HCEC 1CT (cell line): ENCODE measurements around the gene ASS1.
"Not testable (repeated sequence)": the region's sequence is repeated elsewhere in the genome, so short reads cannot be mapped to it uniquely, and the experiment has no call there.

Experiments
- DNase-seq: peaks from one replicate; pipeline ENCODE4 v3.0.0-alpha.2; 2017

The ASS1 gene

DNA sequence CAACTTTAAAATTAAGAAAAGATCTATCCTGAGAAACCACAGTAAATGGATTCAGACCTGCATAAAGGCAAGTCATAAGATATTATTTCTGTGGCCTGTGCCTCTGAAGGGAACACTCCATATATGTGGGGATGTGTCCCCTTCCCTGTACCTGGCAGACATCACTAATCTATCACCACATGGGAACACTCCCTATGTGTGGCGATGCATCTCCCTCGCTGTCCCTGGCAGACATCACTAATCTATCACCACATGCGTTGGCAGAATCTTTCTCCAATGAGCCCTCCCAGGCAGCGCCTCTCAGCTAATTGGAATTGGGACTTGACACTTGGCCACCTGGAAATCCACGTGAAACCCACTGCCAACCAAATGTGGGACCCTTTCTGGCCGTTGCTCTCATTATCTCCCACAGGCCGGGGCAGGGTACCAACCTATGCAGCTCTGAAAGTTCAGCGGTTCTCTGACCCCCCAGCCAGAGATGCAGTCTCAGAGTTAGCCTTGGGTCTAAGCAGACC is 25.2 kb upstream of the ASS1 start:
- DNase-seq, result no peak

DNA sequence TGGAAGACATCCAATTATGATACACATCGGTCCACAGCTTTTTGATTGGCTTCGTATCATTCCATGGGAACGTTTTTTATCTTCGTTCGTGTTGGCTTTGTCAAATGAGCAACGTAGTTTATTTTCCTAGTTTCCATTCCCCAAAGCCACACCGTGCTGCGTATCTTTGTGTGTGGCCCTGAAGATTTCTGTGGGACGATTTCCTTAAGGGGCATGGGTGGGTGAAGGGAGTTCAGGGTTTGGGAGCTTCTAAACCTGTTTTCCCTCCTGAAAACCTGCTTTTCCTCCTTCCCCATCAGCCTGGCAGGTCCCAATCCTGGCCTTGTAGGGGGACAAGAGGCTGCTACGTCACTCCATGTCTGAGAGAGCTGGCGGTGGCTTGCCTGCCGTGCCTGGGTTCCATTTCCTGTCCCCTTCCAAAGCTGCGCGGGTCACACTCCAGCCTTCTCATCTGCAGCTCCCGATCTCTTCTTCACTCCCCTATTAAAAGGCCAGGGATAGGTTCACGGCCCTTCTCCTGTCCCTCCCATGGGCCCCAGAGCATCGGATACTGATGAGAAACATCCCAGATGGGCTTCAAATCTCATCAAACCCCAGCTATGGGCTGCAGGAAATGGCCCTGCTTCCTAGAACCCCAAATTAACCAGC is 23.5 kb upstream of the ASS1 start:
- no peak for DNase-seq

- DNase-seq, result peak; percentile 72
These were observed 22.9 kb upstream of the ASS1 start for GRCh38 chr9:130421802-130422276.

DNA sequence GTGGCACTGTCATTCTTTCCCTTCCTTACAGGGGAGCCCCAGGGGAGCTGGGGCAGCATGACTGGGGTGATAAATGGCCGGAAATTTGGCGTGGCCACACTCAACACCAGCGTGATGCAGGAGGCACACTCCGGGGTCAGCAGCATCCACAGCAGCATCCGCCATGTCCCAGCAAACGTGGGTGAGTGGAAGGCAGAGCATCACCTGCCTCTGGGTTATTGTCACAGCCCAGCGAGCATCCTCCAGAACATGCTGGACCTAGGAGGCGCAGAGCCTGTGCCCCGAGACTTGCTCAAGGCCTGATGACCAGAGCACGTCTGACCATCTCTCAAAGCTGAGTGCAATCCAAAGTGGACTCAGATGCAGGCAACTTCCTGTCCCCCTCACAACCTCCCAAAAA is 22.2 kb upstream of the ASS1 start:
- DNase-seq, result no peak

- DNase-seq, result no peak
These were observed 21.5 kb upstream of the ASS1 start for GRCh38 chr9:130423272-130423671.

DNA sequence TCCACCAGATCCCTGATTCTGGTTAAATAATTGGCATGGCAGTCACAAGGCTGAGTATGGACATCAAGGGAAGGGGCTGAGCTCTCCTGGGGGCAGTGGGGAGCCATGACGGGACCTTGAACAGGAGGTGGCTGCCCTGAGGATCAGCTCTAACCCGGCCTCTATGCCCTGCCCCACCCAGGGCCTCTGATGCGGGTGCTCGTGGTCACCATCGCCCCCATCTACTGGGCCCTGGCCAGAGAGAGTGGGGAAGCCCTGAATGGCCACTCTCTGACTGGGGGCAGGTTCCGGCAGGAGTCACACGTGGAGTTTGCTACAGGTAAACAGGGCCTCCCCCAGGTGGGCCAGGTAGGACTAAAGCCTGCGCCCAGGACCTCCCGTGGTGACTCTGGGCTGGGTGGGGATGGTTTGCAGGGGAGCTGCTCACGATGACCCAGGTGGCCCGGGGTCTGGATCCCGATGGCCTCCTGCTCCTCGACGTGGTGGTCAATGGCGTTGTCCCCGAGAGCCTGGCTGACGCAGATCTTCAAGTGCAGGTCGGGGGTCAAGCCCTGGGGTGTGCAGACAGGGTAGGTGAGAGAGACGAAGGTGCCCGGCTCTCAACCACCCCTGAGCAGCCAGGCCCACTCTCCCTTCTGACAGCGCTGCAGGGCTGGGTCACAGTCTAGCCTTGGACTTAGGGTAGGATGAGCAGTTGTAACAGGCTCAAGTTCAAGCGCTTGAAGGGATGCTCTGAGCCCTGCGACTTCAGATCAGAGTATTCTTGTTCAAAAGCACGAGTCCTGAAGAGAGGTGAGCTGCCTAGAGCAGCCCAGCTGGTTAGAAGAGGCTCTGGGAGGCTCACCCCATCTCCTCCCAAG is 19.9 kb upstream of the ASS1 start:
- no peak for DNase-seq

DNA sequence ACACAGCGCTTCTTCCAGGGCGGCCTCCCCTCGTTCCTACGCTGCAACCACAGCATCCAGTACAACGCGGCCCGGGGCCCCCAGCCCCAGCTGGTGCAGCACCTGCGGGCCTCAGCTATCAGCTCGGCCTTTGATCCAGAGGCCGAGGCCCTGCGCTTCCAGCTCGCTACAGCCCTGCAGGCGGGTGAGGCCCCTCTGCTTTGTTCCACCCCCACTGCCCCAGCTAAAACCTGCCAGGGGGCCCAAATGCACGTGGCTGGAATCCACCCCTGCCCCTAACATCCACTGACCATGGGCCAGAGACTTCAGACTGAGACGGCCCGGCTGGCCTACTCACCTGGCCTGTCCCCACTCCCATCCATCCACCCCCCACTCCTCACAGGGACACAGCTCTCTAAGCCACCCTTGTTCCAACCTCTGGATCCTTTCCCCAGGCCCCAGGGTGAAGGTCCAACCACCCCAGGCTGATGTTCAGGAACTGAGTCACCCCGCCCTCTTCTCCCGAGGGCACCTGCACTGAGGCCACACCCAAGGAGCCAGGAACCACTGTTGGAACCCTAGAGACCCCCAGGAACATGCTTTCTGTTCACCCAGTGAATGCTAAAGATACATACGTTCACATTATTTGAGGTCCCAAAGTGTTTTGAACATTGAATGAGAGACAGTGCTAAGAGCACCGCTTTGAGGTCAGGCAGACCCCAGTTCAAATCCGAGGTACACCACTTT is 18.9 kb upstream of the ASS1 start:
- no peak for DNase-seq

DNA sequence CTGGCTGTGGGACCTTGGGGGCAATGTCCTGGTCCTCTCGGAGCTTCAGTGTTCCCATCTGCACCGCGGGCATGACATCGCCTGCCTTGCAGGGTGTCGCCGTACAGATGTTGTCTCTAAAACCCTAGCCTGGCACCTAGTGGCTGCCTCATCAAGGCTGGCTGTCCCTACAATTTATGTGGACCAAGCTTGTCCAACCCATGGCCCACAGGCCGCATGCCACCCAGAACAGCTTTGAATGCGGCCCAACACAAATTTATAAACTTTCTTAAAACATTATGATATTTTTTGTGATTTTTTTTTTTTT is 18.3 kb upstream of the ASS1 start:
- no peak for DNase-seq

GRCh38 chr9:130426883-130427282 is 17.9 kb upstream of the ASS1 start:
- peak; percentile 7 for DNase-seq

DNA sequence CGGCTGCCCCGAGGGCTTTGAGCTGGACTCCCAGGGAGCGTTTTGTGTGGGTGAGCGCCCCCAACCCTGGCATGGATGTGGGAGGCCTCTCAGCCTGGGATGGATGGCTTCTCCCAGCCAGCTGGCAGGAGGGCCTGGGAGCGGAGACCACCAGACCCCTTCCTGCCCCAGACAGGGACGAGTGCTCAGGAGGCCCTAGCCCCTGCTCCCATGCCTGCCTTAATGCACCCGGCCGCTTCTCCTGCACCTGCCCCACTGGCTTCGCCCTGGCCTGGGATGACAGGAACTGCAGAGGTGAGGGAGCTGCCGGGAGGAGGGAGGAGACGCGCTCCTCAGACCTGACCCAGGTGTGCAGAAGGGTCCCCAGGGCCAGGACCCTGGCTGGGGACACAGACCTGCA is 17.4 kb upstream of the ASS1 start:
- DNase-seq, result no peak

- DNase-seq, result no peak
These were observed 16.6 kb upstream of the ASS1 start for GRCh38 chr9:130428086-130428665.

GRCh38 chr9:130429381-130429780 is 15.4 kb upstream of the ASS1 start:
- no peak for DNase-seq

DNA sequence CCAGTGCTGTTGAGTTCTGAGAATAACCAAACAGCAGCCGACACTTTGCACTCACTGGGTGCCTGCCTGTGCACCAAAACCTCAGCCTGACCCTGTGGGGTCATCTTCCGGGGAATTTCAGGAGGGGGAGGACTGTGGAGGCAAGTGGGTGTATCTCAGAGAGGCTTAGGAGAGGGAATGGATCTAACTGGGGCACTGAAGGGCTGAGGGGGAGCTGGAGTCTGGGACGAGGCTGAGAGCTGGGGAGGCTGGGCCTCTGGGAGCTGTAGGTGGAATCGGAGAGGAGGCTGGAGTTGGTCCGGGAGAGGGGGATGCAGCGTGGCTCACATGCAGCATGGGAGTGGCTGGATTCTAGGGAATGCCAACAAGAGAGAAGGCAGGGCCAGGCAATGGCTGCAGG is 14.9 kb upstream of the ASS1 start:
- no peak for DNase-seq

DNA sequence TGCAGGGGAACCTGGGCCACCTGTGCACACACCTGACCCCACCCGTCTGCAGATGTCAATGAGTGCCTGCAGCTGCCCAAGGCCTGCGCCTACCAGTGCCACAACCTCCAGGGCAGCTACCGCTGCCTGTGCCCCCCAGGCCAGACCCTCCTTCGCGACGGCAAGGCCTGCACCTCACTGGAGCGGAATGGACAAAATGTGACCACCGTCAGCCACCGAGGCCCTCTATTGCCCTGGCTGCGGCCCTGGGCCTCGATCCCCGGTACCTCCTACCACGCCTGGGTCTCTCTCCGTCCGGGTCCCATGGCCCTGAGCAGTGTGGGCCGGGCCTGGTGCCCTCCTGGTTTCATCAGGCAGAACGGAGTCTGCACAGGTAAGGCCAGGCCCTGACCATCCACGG is 14.5 kb upstream of the ASS1 start:
- DNase-seq, result no peak

GRCh38 chr9:130430734-130431535 is 13.8 kb upstream of the ASS1 start:
- no peak for DNase-seq

DNA sequence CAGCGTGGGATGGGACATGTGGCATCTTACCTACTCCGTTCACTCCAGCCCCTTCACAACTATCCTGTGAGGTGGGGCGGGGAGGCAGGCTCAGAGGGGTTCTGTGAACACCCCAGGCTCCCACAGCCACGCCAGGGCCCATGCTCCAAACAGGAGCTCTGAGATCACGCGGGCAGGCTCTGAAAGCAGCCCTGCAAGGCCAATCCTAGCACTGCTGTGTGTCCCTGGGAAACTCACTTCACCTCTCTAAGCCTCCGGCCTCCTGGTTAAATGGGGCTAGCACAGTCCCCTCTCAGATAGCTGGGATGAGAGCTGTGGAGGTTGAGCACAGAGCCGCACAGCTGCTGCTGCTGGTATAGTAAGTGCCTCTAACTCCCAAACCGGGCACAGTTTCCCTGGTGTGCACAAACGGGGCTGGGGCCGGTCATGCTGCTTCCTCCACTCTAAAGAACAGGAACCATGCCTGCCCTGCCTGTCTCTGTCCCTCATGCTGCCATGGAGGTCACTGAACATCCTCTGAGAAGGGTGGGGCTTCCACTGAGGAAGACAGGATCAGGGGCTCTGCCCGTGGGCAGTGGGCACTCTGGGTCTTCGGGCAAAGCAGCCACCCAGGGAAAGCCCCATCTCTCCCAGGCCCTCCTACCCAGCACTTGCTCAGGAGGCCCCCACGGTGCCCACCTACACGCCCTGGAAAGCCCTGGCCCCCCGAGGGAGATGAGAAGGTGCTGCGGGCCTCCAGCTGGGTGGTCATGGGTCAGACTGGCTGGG is 13.0 kb upstream of the ASS1 start:
- DNase-seq, result no peak

DNA sequence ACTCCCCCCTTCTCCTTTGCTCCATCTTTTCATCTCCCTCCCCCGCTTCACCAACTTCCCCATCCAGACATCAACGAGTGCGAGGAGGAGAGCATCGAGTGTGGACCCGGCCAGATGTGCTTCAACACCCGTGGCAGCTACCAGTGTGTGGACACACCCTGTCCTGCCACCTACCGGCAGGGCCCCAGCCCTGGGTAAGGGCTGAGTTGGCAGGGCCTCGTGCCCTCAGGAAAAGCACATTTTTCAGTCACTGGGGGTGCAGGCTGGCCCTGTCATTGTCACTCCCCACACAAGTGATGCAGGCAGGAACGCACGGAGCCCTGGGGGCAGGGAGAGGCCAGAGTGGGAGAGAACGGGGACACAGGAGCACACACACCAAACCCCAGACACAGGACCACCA is 12.4 kb upstream of the ASS1 start:
- no peak for DNase-seq

GRCh38 chr9:130432796-130433167 is 12.0 kb upstream of the ASS1 start:
- DNase-seq, result no peak

DNA sequence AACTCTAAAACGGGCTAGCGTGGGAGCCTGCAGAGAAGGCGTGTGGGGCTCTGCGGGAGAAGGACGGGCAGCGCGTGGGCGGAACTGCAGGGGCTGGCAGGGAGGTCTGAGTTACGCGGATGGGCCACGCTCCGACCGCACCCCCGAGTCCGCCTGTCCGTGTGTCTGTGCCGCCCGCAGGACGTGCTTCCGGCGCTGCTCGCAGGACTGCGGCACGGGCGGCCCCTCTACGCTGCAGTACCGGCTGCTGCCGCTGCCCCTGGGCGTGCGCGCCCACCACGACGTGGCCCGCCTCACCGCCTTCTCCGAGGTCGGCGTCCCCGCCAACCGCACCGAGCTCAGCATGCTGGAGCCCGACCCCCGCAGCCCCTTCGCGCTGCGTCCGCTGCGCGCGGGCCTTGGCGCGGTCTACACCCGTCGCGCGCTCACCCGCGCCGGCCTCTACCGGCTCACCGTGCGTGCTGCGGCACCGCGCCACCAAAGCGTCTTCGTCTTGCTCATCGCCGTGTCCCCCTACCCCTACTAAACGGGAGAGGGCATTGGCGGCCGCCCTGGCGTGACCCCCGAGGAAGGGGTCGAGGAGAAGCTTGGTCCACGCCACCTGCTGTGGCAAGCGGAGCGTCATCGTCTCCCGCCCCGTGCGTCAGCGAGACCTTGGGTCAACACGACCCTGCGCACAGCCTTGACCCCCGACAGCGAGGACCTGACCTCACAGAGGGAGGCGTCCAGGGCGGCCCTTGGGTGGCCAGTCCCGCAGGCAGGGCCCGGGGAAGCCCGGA is 11.4 kb upstream of the ASS1 start:
- DNase-seq, result no peak

DNA sequence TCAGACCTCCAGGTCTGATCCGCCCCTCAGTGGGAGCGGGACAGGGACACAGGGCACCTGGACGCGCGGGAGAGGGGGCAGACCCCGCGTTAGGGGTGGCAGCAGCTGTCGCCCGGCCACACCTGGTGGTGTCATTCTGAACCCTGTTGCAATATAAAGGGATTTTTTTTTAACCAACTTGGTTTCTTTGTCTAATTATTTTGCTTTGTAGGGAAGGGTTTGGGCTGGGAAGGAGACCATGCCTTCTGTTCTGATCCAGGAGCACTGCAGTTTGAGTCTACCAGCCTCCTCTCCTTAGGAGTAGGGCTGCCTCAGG is 10.9 kb upstream of the ASS1 start:
- DNase-seq, result no peak

DNA sequence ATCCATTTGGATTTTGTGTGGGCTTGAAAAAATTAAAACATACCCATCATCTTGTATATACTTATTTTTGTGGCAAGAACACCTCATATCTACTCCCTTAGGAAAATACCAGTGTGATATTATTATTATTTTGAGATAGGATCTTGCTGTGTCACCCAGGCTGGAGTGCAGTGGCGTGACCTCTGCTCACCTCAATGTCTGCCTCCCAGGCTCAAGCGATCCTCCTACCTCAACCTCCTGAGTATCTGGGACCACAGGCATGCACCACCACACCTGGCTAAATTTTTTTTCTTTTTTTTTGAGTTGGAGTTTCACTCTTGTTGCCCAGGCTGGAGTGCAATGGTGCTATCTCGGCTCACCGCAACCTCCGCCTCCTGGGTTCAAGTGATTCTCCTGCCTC is 10.1 kb upstream of the ASS1 start:
- not testable (repeated sequence) for DNase-seq
